ENCODE results near the gene GAD2. TPM values are rescaled to one million over a fixed set of nuclear protein-coding genes. Genes with fewer than 3 reads are reported as not detected.

GAD2 gene
- total RNA-seq, 1 experiment from 2014 or later: not detected

- ChIA-PET POLR2A (no interaction called here), CTCF (no interaction called here)
- Histone ChIP-seq H3K4me3 (ENCODE audit: low read depth in 2 of 2, low read length in 2 of 2) (no peak overlapping the region), H3K27me3 (ENCODE audit: control insufficient read depth, insufficient read depth, low read length) (no peaks in the 10 kb centered on the region), H3K36me3 (ENCODE audit: control insufficient read depth, insufficient read depth, low read length) (no peaks in the 10 kb centered on the region), H3K27ac (ENCODE audit: low read length) (no peak overlapping the region), H3K4me1 (ENCODE audit: control insufficient read depth, insufficient read depth, low read length) (no peaks in the 10 kb centered on the region), H3K9me3 (ENCODE audit: control insufficient read depth, insufficient read depth, low read depth, low read length) (no peaks in the 10 kb centered on the region)
- TF ChIP-seq POLR2AphosphoS5 (IDR thresholded peaks at IDR 0.05; ENCODE audit: low read depth, low read length): no peak
- TF ChIP-seq SIN3A (IDR thresholded peaks at IDR 0.05; ENCODE audit: borderline replicate concordance, insufficient read depth, low read depth, low read length): no peak
- TF ChIP-seq TCF7L2 (IDR thresholded peaks at IDR 0.05; ENCODE audit: low read depth, low read length): no peak
- TF ChIP-seq REST (IDR thresholded peaks at IDR 0.05; ENCODE audit: insufficient read depth in 1 of 2, low read depth in 2 of 2, low read length in 1 of 2): no peak
- TF ChIP-seq CTCF (IDR thresholded peaks at IDR 0.05): no peak
- intact Hi-C loops (cut with micrococcal nuclease; ENCODE audit: unreplicated experiment) (no loop called here), in situ Hi-C loops (cut with HindIII; ENCODE audit: low pct_unique_long_range_greater_than_20kb, low sequenced_read_pairs) (no loop called here)
- no peak for ATAC-seq
- DNase-seq (ENCODE audit: low read depth, low spot score): no peak
- no TSS peak for BruUV-seq (replicated peaks)
Measured at GRCh38 chr10:26238378-26238777, 21.8 kb downstream of the GAD2 start.

DNA sequence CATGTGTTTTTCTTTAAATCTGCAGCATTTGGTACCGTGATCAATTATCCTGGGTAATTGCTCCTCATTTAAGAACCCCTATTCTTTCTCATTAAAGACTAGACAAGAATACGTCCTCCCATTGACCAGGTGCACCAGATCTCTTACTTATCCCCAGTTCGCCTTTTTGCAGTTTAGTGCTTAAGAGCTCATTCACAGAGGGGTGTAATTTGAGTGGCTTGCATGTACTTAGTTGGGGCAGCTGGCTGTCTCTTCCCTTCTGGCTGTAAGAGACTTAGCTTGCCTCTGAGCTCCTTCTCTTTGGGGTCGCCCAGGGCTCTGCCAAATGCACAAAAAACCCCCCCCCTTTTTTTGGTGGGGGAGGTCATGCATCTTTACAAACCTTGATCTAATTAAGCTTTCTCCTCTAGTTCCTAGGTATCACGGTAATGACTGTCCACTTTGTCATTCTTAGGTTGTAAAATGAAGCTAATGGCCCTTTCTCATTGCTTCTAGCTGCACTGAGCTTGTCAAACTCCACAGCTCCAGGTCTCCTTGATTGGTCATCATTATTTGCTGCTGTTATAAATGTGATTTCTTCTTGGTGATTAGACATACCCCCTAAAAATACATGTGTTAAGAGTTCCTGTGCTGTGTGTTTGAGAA lies 26.3 kb downstream of the GAD2 start:
- Histone ChIP-seq H3K4me3 (ENCODE audit: low read depth in 2 of 2, low read length in 2 of 2) (no peak overlapping the region), H3K27me3 (ENCODE audit: control insufficient read depth, insufficient read depth, low read length) (no peaks in the 10 kb centered on the region), H3K36me3 (ENCODE audit: control insufficient read depth, insufficient read depth, low read length) (no peaks in the 10 kb centered on the region), H3K4me1 (ENCODE audit: control insufficient read depth, insufficient read depth, low read length) (no peaks in the 10 kb centered on the region), H3K27ac (ENCODE audit: low read length) (no peak overlapping the region), H3K9me3 (ENCODE audit: control insufficient read depth, insufficient read depth, low read depth, low read length) (no peaks in the 10 kb centered on the region)
- no TSS peak for BruUV-seq (replicated peaks)
- intact Hi-C loops (cut with micrococcal nuclease; ENCODE audit: unreplicated experiment) (no loop called here), in situ Hi-C loops (cut with HindIII; ENCODE audit: low pct_unique_long_range_greater_than_20kb, low sequenced_read_pairs) (no loop called here)
- ATAC-seq (no peak), DNase-seq (ENCODE audit: low read depth, low spot score) (no peak)
- ChIA-PET CTCF (interaction anchor here (0.6 kb wide), 1 partner anchor 61 kb away, joined by 5 read pairs; no protein-coding TSS in a partner anchor), POLR2A (no interaction called here)
- TF ChIP-seq CTCF (IDR thresholded peaks at IDR 0.05) (no peak), SIN3A (IDR thresholded peaks at IDR 0.05; ENCODE audit: borderline replicate concordance, insufficient read depth, low read depth, low read length) (no peak), TCF7L2 (IDR thresholded peaks at IDR 0.05; ENCODE audit: low read depth, low read length) (no peak), POLR2AphosphoS5 (IDR thresholded peaks at IDR 0.05; ENCODE audit: low read depth, low read length) (no peak), REST (IDR thresholded peaks at IDR 0.05; ENCODE audit: insufficient read depth in 1 of 2, low read depth in 2 of 2, low read length in 1 of 2) (no peak)
